Psoas muscle (tissue), 8 donors: ENCODE measurements around the gene CEL. TPM values are rescaled to one million over a fixed set of nuclear protein-coding genes. Genes with fewer than 3 reads are reported as not detected.

Experiments used
- ATAC-seq, 4 donors: fragments of 200-7000 bp; cut with Tn5 transposase; one replicate each; pipeline ENCODE4 v1.9.1; 2020; ENCODE audit warnings: moderate library complexity in 3 of 4, mild to moderate bottlenecking in 2 of 4
- DNase-seq, 2 donors: peaks; one replicate each; pipeline ENCODE4 v3.0.0-alpha.2; 2020
- H3K27ac ChIP-seq: fragments of 200-600 bp; one replicate; pipeline ENCODE4 v1.8.0; 2022
- H3K27me3 ChIP-seq, 3 donors: fragments of 200-600 bp in 1 of 3; one replicate each; pipeline versions ENCODE4 v1.6.1 to v1.8.0; 2013 to 2022; ENCODE audit warnings: low read length in 2 of 3, mild to moderate bottlenecking in 2 of 3, moderate library complexity in 1 of 3; ENCODE audit not compliant: insufficient read depth in 3 of 3
- H3K36me3 ChIP-seq, 2 donors: fragments of 200-600 bp in 1 of 2; one replicate each; pipeline versions ENCODE4 v1.6.1 to v1.8.0; 2013 to 2022; ENCODE audit warnings: low read depth in 1 of 2, mild to moderate bottlenecking in 1 of 2, moderate library complexity in 1 of 2; ENCODE audit not compliant: insufficient read depth in 1 of 2
- H3K4me1 ChIP-seq: fragments of 200-600 bp; one replicate; pipeline ENCODE4 v1.8.0; 2022
- H3K4me3 ChIP-seq: fragments of 200-600 bp; one replicate; pipeline ENCODE4 v1.8.0; 2022; ENCODE audit warnings: mild to moderate bottlenecking
- H3K9me3 ChIP-seq: fragments of 200-600 bp; one replicate; pipeline ENCODE4 v1.8.0; 2022
- CTCF ChIP-seq: fragments of 200-600 bp; IDR thresholded peaks from one replicate; pipeline ENCODE4 v1.8.0; 2022; ENCODE audit warnings: antibody characterized with exemption
- WGBS, 3 donors: extraction: QIAGEN DNeasy Blood & Tissue Kit; methylation state at CpG; one replicate each; pipeline versions ENCODE4 v1.1.6 to v1.1.7; 2013; 5-methylcytosine and 5-hydroxymethylcytosine counted together
- intact Hi-C, 2 donors: fragments of 100-400 bp; cut with DNase I; formaldehyde crosslinking; loops; one replicate each; pipeline versions ENCODE4 v1.11.0 to v1.14.2; 2022
- polyA plus RNA-seq, 3 donors: library from polyadenylated mRNA; stranded (reverse); fragments of 200-250 nt; gene quantifications; one replicate each; pipeline ENCODE4 v1.2.3, GENCODE V29; 2013
- total RNA-seq, 4 donors: library from RNA; stranded (reverse); fragmentation: NEBNext Ultra II Directional in 2 of 4; extraction: Animal tissue kit (Norgen Biotek cat#: 25700) in 2 of 4; gene quantifications; one replicate each; pipeline versions ENCODE4 v1.2.1 to v1.2.4, GENCODE V29; 2021 to 2023
- donor health status: healthy with polysubstance abuse.
- donor health status: DM: no; HTN: no; CAD: no; lungs with moderate emphysema.
- donor health status: Bipolar disorder and iron deficiency.
- donor health status: healthy.
- donor health status: DM: yes; HTN: yes; CAD: no.
- donor health status: DM: no; HTN: no; CAD: no.
- donor health status: DM: no; HTN: no; CAD: no.
- donor health status: DM: yes; HTN: yes; CAD: no.

Gene CEL
- total and polyA plus RNA-seq, 7 donors = 0.10 to 2.0 (median 0.42) TPM

DNA sequence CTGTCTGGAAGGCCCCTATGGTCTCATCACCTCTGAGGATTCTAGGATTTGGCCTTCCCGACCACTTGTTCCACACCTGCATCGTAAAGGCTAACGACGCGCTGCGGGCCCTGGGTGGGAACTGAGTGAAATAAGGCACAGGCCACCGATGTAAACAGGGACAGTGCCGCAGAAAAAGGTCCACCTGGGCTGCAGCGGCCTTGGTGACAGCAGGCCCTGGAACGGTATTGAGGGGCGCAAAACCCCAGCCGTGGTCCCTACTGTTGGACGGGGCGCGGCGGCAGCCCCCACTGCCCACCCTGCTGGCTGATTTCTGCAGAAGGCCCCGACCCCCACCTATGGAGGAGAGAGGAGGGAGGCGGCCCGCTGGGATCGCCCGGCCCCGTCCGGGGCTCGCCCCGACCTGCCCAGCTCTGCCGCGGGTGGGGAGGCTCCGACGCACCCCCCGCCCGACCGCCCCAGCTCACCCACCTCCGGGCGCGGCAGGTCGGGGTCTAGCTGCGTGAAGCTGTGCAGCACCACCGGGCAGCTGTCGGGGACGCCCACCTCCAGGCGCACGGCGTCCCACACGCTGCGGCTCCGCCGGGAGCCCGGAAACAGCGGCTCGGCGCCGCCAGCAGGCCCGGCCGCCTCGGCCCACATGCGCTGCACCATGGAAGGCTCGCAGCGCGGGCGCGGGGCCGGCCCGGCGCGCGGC, 58.9 kb downstream of the CEL start:
- Histone ChIP-seq H3K4me1 (peaks cover 68% of the 10 kb centered on the region), H3K27me3 (no peaks in the 10 kb centered on the region), H3K4me3 (peak overlapping the region; percentile 93), H3K27ac (peak overlapping the region; percentile 90), H3K36me3 (no peaks in the 10 kb centered on the region), H3K9me3 (no peaks in the 10 kb centered on the region)
- intact Hi-C loops = no loop called here
- 0 to 1% (median 1%) methylated on average over 45 to 66 of the region's 66 CpGs for WGBS, 3 donors
- DNase-seq (no peak), ATAC-seq (peak; percentile 1 to 3 (median 2))
- no peak for TF ChIP-seq CTCF

Other genes with a start within 250 kb of the CEL start
- not detected for gene AK8, start 183.7 kb upstream of the CEL start, total RNA-seq
- gene AK8, start 183.7 kb upstream of the CEL start, polyA plus RNA-seq = under 1 TPM in 1 of 3 donors, not detected in 2; 0.10 TPM
- 1 to 10 TPM; 1.1 to 3.6 (median 1.5) TPM for gene SPACA9, start 183.1 kb upstream of the CEL start, total RNA-seq
- under 1 TPM; 0.64 to 0.91 (median 0.76) TPM for gene SPACA9, start 183.1 kb upstream of the CEL start, polyA plus RNA-seq
- gene TSC1, start 117.4 kb upstream of the CEL start, total RNA-seq = 10 to 100 TPM; 20.8 to 38.4 (median 30.0) TPM
- gene TSC1, start 117.4 kb upstream of the CEL start, polyA plus RNA-seq = 10 to 100 TPM; 13.1 to 33.7 (median 13.3) TPM
- gene GFI1B, start 83.3 kb upstream of the CEL start, total RNA-seq = not detected
- under 1 TPM; 0.07 to 0.14 (median 0.12) TPM for gene GFI1B, start 83.3 kb upstream of the CEL start, polyA plus RNA-seq
- gene GTF3C5, start 31.0 kb upstream of the CEL start, total RNA-seq = 10 to 100 TPM; 34.6 to 45.8 (median 42.2) TPM
- 10 to 100 TPM; 42.7 to 70.8 (median 50.4) TPM for gene GTF3C5, start 31.0 kb upstream of the CEL start, polyA plus RNA-seq
- 10 to 100 TPM; 13.3 to 64.6 (median 21.4) TPM for gene RALGDS, start 59.3 kb downstream of the CEL start, total RNA-seq
- gene RALGDS, start 59.3 kb downstream of the CEL start, polyA plus RNA-seq = 10 to 100 TPM; 12.3 to 21.1 (median 17.2) TPM
- 1 to 10 TPM; 2.0 to 4.4 (median 3.3) TPM for gene GBGT1, start 101.9 kb downstream of the CEL start, total RNA-seq
- gene GBGT1, start 101.9 kb downstream of the CEL start, polyA plus RNA-seq = 1 to 10 TPM; 1.6 to 2.9 (median 2.7) TPM
- gene OBP2B, start 147.3 kb downstream of the CEL start, total RNA-seq = not detected
- not detected for gene OBP2B, start 147.3 kb downstream of the CEL start, polyA plus RNA-seq
- gene ABO, start 213.2 kb downstream of the CEL start, total RNA-seq = under 1 TPM; 0.37 to 0.86 (median 0.72) TPM
- gene ABO, start 213.2 kb downstream of the CEL start, polyA plus RNA-seq = under 1 TPM; 0.03 to 0.51 (median 0.14) TPM